ENCODE measurements around the gene SPDYE16.
"Not testable (repeated sequence)": the region's sequence is repeated elsewhere in the genome, so short reads cannot be mapped to it uniquely, and the experiment has no call there.

SPDYE16 gene

GRCh38 chr7:76549025-76549854 lies 6.1 kb upstream of the SPDYE16 start:
- peak; percentile 26 to 36 for DNase-seq

- not testable (repeated sequence) for DNase-seq
Measured at GRCh38 chr7:76531643-76532042, 11.5 kb downstream of the SPDYE16 start.

GRCh38 chr7:76526183-76526582 lies 16.9 kb downstream of the SPDYE16 start:
- not testable (repeated sequence) for DNase-seq

DNA sequence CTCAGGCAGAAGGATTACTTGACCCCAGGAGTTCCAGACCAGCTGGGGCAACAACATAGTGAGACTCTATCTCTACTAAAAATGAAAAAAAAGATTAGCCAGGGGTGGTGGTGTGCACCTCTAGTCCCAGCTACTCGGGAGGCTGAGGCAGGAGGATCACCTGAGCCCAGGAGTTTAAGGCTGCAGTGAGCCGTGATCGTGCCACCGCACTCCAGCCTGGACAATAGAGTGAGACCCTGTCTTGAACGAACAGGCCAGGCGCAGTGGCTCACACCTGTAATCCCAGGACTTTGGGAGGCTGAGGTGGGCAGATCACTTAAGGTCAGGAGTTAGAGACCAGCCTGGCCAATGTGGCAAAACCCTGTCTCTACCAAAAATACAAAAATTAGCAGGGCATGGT lies 26.2 kb downstream of the SPDYE16 start:
- DNase-seq = not testable (repeated sequence)

GRCh38 chr7:76515999-76516443 lies 27.1 kb downstream of the SPDYE16 start:
- no peak for DNase-seq

DNA sequence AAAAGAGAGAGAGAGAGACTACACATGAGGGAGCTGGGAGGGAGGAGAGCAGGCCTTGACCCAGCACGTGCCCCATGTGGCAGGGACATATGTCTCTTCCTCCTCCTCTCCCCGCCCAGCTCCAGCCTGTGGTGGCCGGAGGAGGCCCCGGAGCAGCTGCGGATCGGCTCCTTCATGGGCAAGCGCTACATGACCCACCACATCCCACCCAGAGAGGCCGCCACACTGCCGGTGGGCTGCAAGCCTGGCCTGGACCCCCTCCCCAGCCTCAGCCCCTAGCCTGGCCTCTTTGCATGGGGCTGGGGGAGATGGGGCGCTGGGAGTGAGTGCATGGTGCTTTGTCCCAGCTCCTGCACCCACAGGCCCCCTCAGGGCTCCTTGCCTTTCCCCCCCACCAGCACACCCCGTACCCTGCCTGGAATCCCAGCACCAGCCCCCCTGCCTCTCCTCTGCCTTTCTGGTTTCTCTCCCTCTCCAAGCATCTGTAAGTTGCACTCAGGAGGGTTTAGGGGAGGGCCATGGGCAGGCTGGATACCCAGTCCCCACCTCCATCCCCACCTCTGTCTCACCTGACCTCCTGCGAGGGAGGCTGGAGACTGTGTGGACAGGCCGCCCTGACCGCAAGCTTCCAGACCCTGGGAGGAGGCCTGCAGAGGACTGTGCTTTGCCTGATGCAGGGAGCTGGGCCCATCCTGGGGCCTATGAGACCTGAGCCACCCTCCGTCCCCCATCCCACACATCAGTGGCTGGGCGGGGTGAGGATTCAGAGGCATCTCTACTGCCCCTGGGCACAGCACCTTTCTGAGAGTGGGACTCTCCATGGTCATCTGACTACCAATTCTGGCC lies 27.9 kb downstream of the SPDYE16 start:
- no peak for DNase-seq

DNA sequence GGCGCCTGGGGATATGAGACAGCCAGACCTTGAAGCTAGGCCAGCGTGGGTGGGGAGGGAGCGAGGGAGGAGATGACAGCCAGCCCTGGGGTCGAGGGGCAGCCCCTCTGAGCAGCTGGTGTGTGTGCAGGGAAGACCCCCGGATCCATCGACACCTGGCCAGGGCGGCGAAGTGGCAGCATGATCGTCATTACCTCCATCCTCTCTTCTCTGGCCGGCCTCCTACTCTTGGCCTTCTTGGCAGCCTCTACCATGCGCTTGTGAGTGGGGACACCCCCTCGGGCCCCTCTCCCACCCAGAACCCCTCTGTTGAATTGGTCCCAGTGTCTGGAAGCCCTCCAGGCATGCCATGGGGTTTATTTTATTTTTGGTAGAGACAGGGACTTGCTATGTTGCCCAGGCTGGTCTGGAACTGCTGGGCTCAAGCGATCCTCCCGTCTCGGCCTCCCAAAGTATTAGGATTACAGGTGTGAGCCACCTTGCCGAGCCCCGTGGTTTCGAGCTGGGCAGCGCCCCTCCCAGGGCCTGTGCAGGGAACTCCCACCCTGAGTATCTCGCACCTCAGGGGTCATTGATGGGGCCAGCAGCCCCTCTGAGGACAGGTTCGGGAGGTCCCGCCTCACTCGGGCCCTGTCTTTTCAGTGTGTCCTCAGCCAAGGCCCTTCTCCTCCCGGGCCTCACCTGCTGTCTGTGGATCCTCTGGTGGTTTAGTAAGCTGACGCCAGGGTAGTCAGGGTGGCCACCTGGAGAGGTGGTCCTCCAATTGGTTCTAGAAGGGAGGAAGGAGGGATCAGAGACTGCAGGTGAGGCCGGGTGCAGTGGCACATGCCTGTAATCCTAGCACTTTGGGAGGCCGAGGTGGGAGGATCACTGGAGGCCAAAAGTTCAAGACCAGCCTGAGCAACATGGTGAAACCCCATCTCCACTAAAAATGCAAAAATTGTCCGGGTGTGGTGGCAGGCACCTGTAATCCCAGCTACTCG lies 29.0 kb downstream of the SPDYE16 start:
- DNase-seq = no peak

DNA sequence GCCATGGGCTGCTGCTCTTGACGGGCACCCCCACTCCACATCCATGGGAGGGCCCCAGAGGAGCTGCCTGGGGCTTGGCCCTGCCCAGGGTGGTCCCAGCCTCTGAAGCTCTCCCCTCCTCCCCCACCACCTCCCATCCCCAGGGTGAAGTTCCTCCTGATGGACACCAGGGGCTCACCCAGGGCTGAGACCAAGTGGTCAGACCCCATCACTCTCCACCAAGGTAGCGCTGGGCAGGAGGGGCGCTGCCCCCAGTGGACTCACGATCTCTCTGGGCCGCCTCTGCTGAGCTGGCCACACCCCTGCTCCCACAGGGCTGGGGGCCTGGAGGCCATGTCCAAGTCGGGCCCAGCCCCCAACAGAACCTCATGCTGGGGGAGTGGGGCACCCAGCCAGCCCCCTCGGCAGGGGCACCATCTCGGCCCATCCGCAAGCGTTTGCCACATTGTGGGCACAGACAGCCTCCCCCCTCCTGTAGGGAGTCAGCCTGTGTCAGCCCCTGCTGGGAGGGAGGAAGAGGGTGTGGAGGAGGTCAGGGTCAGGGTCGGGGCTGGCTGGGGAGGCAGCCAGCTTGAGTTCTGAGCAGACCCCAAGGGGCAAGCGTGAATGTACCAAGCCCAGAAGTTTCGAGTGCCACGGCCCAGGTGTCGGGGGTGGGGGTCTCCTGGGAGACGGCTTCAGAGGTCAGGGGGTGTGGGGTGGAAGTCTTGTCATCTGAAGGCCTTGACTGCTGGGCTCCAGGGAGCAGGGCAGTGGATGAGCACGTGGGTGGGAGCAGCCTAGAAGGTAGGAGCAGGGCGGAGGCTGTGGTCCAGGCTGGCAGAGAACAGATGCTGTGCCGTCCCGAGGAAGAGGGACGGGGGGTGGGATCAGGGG lies 29.9 kb downstream of the SPDYE16 start:
- DNase-seq = no peak

DNA sequence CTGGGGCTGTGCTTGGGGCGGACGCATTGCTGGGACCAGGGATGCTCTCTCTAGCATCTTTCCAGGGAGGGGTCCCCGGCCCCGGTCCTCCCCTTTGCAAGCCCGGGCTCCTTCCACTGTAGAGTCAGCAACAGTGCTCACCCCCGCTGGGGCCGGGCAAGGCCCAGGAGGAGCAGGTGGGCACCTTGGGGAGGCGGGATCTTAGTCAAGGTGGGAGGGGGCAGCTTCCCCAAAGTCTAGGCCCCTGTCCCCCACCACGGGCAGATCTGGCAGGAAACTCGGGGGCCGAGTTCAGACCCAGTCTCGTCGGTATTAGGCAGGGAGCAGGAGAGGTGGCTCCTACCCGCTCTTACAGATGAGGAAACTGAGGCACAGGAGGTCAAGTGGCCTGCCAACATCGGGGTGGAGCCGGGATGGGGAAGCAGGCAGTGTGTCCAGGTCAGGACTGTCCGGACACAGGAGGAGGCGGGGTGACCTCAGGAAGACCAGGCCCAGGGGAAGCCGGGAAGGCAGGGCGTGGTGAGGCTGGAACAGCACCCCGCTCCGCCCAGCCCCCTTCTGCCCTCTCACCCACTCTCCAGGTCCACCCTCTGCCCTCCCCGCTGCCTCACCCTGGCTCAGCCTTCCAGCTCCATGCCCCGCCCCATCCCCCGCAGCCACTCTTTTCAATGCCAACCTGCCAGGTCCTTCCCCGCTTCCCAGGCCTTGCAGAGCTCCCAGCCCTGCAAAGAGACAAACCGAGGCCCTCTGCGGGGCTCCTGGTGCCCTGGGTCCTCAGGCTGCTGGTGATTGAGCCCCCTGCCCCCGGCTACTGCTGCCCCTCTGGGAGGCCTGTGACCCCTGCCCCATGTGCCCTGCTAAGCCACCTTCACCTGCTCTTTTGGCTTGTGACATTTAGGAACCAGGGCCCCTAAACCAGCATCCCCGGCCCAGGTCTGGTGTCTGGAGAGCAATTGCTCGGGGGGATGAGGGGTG lies 30.9 kb downstream of the SPDYE16 start:
- DNase-seq = not testable (repeated sequence)

- DNase-seq = not testable (repeated sequence)
Measured at GRCh38 chr7:76511200-76511910, 31.7 kb downstream of the SPDYE16 start.

- DNase-seq = no peak
Measured at GRCh38 chr7:76509931-76510877, 32.9 kb downstream of the SPDYE16 start, which contains the start of gene UPK3B. TSS of gene UPK3B (plus strand) at chr7:76510552. CDS start at chr7:76510653, 101 bp downstream.

GRCh38 chr7:76507723-76508406 lies 35.2 kb downstream of the SPDYE16 start:
- no peak for DNase-seq

- DNase-seq = not testable (repeated sequence)
Measured at GRCh38 chr7:76506643-76507042, 36.5 kb downstream of the SPDYE16 start.

DNA sequence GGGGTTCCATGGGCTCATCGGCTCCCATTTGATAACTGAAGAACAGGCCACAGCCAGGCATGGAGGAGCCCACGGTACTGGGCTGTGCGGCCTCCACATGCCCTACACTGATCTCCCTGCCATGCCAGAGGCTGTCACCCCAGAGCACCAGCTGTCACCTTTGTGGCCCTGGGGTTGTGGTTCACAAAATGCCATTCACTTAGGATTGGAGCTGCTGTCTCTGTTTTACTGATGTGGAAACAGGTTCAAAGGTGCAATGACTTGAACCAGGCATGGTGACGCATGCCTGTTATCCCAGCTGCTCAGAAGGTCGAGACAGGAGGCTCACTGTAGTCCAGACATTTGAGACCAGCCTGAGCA lies 37.0 kb downstream of the SPDYE16 start:
- no peak for DNase-seq

DNA sequence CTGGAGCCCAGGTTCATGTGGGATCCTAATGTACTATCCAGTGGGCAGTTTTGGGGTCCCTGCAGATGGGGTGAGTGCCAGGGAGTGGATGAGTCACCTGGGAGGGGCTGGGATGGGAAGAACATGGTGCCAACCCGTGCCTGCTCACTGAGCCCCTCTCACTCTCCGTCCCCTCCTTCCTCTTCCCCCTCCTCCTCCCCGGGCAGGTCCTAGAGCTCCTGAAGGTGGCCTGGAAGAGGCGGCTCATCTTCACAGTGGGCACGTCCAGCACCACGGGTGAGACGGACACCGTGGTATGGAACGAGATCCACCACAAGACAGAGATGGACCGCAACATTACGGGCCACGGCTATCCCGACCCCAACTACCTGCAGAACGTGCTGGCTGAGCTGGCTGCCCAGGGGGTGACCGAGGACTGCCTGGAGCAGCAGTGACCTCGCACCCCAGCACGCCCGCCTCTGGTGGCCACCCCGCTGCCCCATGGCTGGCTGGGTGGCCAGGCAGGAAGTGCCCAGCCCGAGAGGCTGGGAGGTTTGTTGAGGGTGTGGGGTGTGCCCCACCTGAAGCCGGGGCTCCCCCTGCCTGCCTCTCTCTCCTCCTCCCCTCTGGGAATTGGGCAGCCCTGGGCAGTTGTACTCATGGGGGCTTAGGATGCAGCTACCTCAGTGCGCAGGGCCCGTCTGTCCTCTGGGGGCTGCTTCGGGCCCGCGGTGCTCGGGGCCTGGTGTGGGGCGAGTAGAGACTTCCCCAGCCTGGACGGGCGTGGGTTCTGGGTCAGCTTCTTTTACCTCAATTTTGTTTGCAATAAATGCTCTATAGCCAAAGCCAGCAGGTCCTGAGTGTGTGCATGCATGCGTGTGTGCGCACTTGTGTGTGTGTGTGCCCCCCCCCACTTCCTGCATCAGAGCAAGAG lies 37.7 kb downstream of the SPDYE16 start:
- DNase-seq = no peak

DNA sequence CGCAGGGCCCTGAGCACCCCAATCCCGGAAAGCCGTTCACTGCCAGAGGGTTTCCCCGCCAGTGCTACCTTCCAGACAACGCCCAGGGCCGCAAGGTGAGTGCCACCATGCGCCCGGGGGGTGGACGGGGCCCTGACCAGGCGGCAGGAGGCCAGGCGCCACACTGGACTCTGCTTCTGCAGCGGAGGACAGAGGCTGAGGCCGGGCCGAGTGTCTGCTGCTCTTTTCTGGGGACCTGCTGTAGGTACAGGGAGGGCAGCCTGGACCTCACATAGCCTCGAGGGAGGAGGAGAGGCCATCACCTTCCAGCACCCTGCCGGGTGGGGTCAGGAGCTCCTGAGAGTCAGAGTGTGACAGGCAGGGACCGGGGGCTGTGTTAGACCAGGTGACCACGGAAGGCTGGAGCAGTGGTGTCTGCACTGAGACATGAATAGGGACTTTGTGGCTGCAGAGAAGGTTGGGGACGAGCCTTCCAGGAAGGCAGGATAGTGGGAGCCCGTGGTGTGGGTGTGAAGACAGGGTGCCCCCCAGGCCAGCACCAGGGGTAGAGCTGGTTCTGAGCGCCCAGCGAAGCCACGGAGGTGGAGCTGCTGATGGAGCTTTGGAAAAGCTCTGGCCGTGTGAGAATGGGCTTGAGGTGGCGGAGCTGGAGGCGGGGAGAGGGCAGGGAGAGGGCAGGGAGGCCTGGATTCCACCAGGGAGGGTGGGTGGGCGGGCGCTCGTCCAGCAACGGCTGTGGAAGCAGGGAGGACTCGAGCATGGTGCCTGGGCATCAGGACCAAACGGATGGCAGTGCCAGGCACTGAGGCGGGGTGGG lies 38.5 kb downstream of the SPDYE16 start:
- not testable (repeated sequence) for DNase-seq
